RWPE1 (cell line): ENCODE measurements around the gene CHERP.
"Not testable (repeated sequence)": the region's sequence is repeated elsewhere in the genome, so short reads cannot be mapped to it uniquely, and the experiment has no call there.

ENCODE experiments used
- CTCF ChIA-PET: fragments of 350-600 bp; sonication (Branson Sonifier 250); formaldehyde crosslinking; extraction: SDS; loops from one replicate; lab custom pipeline; 2021; lab: Yijun Ruan, JAX
- POLR2A ChIA-PET: fragments of 400-600 bp; formaldehyde crosslinking; extraction: SDS; loops from one replicate; lab custom pipeline; 2020; ENCODE audit warnings: antibody characterized with exemption; ENCODE audit not compliant: low non-redundant PET; lab: Yijun Ruan, JAX
- DNase-seq: peaks from one replicate; pipeline ENCODE4 v3.0.0; 2012; ENCODE audit warnings: low spot score
- H3K27ac ChIP-seq: fragments of 450-650 bp; 2 replicates; pipeline ENCODE4 v1.5.1; 2017
- CTCF ChIP-seq: fragments of 450-650 bp; conservative IDR thresholded peaks from 2 replicates; pipeline ENCODE4 v1.5.1; 2017; ENCODE audit warnings: low read depth, mild to moderate bottlenecking

The CHERP gene

GRCh38 chr19:16482745-16483144 lies 59.5 kb downstream of the CHERP start:
- TF ChIP-seq CTCF: no peak
- H3K27ac ChIP-seq: no peak overlapping the region
- POLR2A ChIA-PET: no interaction called here
- CTCF ChIA-PET: no interaction called here
- DNase-seq: no peak

- H3K27ac ChIP-seq: no peak overlapping the region
- POLR2A ChIA-PET: no interaction called here
- CTCF ChIA-PET: interaction anchor here (0.6 kb wide), 1 partner anchor 393 kb away, joined by 6 read pairs; no protein-coding TSS in a partner anchor
- DNase-seq: no peak
- no peak for TF ChIP-seq CTCF
These were observed 64.9 kb downstream of the CHERP start for GRCh38 chr19:16477311-16477710.

- CTCF ChIA-PET: interaction anchor here (0.6 kb wide), 1 partner anchor 394 kb away, joined by 6 read pairs; no protein-coding TSS in a partner anchor
- TF ChIP-seq CTCF: no peak
- POLR2A ChIA-PET: no interaction called here
- no peak overlapping the region for H3K27ac ChIP-seq
- no peak for DNase-seq
These were observed 65.8 kb downstream of the CHERP start for GRCh38 chr19:16476401-16476800.

- ChIA-PET POLR2A (no interaction called here), CTCF (interaction anchor here (0.6 kb wide), 1 partner anchor 11 kb away, joined by 5 read pairs; no protein-coding TSS in a partner anchor)
- no peak for DNase-seq
These were observed 68.3 kb downstream of the CHERP start for GRCh38 chr19:16473875-16474392.

GRCh38 chr19:16472992-16473391 lies 69.2 kb downstream of the CHERP start:
- ChIA-PET POLR2A (interaction anchor here (0.6 kb wide), 1 partner anchor 54 kb away, joined by 3 read pairs; no protein-coding TSS in a partner anchor), CTCF (interaction anchor here (0.7 kb wide), 1 partner anchor 77 kb away, joined by 3 read pairs; no protein-coding TSS in a partner anchor)
- no peak overlapping the region for H3K27ac ChIP-seq
- no peak for DNase-seq
- TF ChIP-seq CTCF: no peak

More at GRCh38 chr19:16473875-16474392, 68.3 kb downstream of the CHERP start:
- no peak for TF ChIP-seq CTCF
- H3K27ac ChIP-seq: no peak overlapping the region

- CTCF ChIA-PET, DNase-seq: not testable (repeated sequence)
- POLR2A ChIA-PET: interaction anchor here (0.6 kb wide), 1 partner anchor 55 kb away, joined by 3 read pairs; no protein-coding TSS in a partner anchor
- H3K27ac ChIP-seq: peak overlapping the region; percentile 79
These were observed 69.7 kb downstream of the CHERP start for GRCh38 chr19:16472559-16472899.
